ENCODE results near the gene CCDC110.

The CCDC110 gene

GRCh38 chr4:185395956-185396723 is 75.4 kb downstream of the CCDC110 start:
- peak overlapping the region; percentile 65 for H3K4me3 ChIP-seq (ENCODE audit: low read length)
- TF ChIP-seq CTCF (IDR thresholded peaks at IDR 0.05; ENCODE audit: insufficient read depth, low read depth, low read length, missing control alignments) = no peak
- peak; percentile 99 for DNase-seq (ENCODE audit: low read depth)

GRCh38 chr4:185395238-185395955 is 76.1 kb downstream of the CCDC110 start, which contains the start of gene LRP2BP:
Gene LRP2BP (minus strand): TSS chr4:185395924. CDS start chr4:185378186, 17,738 bp downstream.
- TF ChIP-seq CTCF (IDR thresholded peaks at IDR 0.05; ENCODE audit: insufficient read depth, low read depth, low read length, missing control alignments) = no peak
- DNase-seq (ENCODE audit: low read depth) = no peak
- peak within 1 kb of the TSS; percentile 65 for H3K4me3 ChIP-seq (ENCODE audit: low read length)
